Lower lobe of right lung (tissue), 2 donors: ENCODE data around the gene PTP4A1. TPM values are rescaled to one million over a fixed set of nuclear protein-coding genes. Genes with fewer than 3 reads are reported as not detected.

ENCODE experiments used
- ATAC-seq, 2 donors: fragments of 200-7000 bp; cut with Tn5 transposase; one replicate each; pipeline ENCODE4 v1.9.1; 2020 to 2022; ENCODE audit warnings: mild to moderate bottlenecking in 2 of 2, moderate library complexity in 2 of 2
- DNase-seq: peaks from one replicate; pipeline ENCODE4 v3.0.0-alpha.2; 2020
- H3K27ac ChIP-seq: fragments of 200-600 bp; one replicate; pipeline ENCODE4 v1.8.0; 2022
- H3K27me3 ChIP-seq: fragments of 200-600 bp; one replicate; pipeline ENCODE4 v1.8.0; 2022; ENCODE audit warnings: low read depth
- H3K36me3 ChIP-seq: fragments of 200-600 bp; one replicate; pipeline ENCODE4 v1.8.0; 2022; ENCODE audit warnings: mild to moderate bottlenecking
- H3K4me1 ChIP-seq: fragments of 200-600 bp; one replicate; pipeline ENCODE4 v1.8.0; 2022
- H3K4me3 ChIP-seq: fragments of 200-600 bp; one replicate; pipeline ENCODE4 v1.8.0; 2022; ENCODE audit warnings: mild to moderate bottlenecking
- H3K9me3 ChIP-seq: fragments of 200-600 bp; one replicate; pipeline ENCODE4 v1.8.0; 2022
- intact Hi-C: fragments of 100-400 bp; cut with DNase I; formaldehyde crosslinking; loops from one replicate; pipeline ENCODE4 v1.11.0; 2022
- total RNA-seq: library from RNA; stranded (reverse); fragmentation: NEBNext Ultra II Directional; extraction: Animal tissue kit (Norgen Biotek cat#: 25700); gene quantifications from one replicate; pipeline ENCODE4 v1.2.1, GENCODE V29; 2021
- TF ChIP-seq, protein P1 (sequence below): fragments of 200-600 bp; IDR thresholded peaks from one replicate; pipeline ENCODE4 v1.8.0; 2022; ENCODE audit warnings: antibody characterized with exemption, mild to moderate bottlenecking
- donor health status: DM: no; HTN: yes; CAD: no; lungs with severe emphysema.

The PTP4A1 gene
- total RNA-seq, 1 donor from 2014 or later: 57.6 TPM

DNA sequence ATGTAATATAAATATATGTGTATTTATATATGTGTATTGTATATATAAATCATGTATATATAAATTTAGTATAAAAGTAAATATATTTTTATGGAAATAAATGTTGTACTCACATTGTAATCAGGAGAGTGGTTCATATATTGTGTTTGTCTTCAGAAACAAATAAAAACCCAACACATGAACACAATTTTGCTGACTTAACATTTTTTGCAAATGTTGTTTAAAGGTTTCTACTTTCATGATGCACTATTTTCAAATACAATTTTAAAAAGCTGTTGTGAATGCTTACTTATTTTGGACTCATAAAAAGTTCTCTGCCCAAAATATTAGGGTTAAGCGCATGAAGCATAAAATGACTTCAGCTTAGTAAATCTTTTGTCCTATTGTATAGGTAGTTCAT lies 39.3 kb downstream of the PTP4A1 start:
- Histone ChIP-seq H3K4me1 (no peaks in the 10 kb centered on the region), H3K27me3 (no peaks in the 10 kb centered on the region), H3K27ac (no peak overlapping the region), H3K36me3 (no peaks in the 10 kb centered on the region), H3K9me3 (no peaks in the 10 kb centered on the region), H3K4me3 (no peak overlapping the region)
- TF ChIP-seq, protein P1, sequence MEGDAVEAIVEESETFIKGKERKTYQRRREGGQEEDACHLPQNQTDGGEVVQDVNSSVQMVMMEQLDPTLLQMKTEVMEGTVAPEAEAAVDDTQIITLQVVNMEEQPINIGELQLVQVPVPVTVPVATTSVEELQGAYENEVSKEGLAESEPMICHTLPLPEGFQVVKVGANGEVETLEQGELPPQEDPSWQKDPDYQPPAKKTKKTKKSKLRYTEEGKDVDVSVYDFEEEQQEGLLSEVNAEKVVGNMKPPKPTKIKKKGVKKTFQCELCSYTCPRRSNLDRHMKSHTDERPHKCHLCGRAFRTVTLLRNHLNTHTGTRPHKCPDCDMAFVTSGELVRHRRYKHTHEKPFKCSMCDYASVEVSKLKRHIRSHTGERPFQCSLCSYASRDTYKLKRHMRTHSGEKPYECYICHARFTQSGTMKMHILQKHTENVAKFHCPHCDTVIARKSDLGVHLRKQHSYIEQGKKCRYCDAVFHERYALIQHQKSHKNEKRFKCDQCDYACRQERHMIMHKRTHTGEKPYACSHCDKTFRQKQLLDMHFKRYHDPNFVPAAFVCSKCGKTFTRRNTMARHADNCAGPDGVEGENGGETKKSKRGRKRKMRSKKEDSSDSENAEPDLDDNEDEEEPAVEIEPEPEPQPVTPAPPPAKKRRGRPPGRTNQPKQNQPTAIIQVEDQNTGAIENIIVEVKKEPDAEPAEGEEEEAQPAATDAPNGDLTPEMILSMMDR: no peak
- intact Hi-C loops: no loop called here
- DNase-seq: no peak
- ATAC-seq: no peak

DNA sequence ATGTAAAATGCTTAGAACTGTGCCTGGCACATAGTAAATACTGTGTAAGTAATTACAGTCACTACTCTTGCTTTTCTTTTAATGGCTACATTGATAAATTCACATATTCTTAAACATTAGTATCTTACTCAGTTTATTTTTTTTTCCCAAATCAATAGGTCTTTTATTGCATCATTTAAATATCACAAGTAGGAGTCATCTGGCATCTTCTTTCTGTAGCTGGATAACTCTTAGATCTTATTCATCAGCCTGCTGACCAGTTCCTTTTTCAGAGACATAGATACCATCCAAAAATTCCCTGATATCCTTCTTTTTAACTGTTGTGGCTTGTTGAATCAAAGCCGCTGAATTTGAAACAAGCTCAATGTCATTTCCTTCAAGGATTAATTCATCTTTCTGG lies 43.3 kb downstream of the PTP4A1 start:
- DNase-seq (no peak), ATAC-seq (no peak)
- intact Hi-C loops: no loop called here
- Histone ChIP-seq H3K27ac (no peak overlapping the region), H3K4me3 (no peak overlapping the region), H3K4me1 (no peaks in the 10 kb centered on the region), H3K36me3 (no peaks in the 10 kb centered on the region), H3K27me3 (no peaks in the 10 kb centered on the region), H3K9me3 (no peaks in the 10 kb centered on the region)
- TF ChIP-seq, protein P1: no peak

Other genes starting within 250 kb of the PTP4A1 start
- gene PHF3, start 63.3 kb downstream of the PTP4A1 start, total RNA-seq: 65.4 TPM